ENCODE measurements around the gene GET4.

The GET4 gene

GRCh38 chr7:926061-927030 lies 50.0 kb downstream of the GET4 start:
- H3K4me1 ChIP-seq (ENCODE audit: control insufficient read depth, insufficient read depth, low read length, poor library complexity, severe bottlenecking) = peaks cover 27% of the 10 kb centered on the region
- no peaks in the 10 kb centered on the region for H3K27me3 ChIP-seq (replicated peaks; ENCODE audit: control insufficient read depth, insufficient read depth, low read length, poor library complexity, severe bottlenecking)
- no peak overlapping the region for H3K27ac ChIP-seq (ENCODE audit: insufficient read depth, low read length, poor library complexity, severe bottlenecking)
- no peaks in the 10 kb centered on the region for H3K9me3 ChIP-seq (ENCODE audit: control insufficient read depth, low read length)
- no peaks in the 10 kb centered on the region for H3K36me3 ChIP-seq (ENCODE audit: control insufficient read depth, insufficient read depth, low read length)
- DNase-seq = no peak
- H3K4me3 ChIP-seq (ENCODE audit: insufficient read depth, low read depth, low read length, poor library complexity, severe bottlenecking) = no peak overlapping the region

- Histone ChIP-seq H3K4me3 (ENCODE audit: insufficient read depth, low read depth, low read length, poor library complexity, severe bottlenecking) (no peak overlapping the region), H3K27me3 (replicated peaks; ENCODE audit: control insufficient read depth, insufficient read depth, low read length, poor library complexity, severe bottlenecking) (no peaks in the 10 kb centered on the region), H3K4me1 (ENCODE audit: control insufficient read depth, insufficient read depth, low read length, poor library complexity, severe bottlenecking) (peaks cover 19% of the 10 kb centered on the region), H3K27ac (ENCODE audit: insufficient read depth, low read length, poor library complexity, severe bottlenecking) (no peak overlapping the region), H3K36me3 (ENCODE audit: control insufficient read depth, insufficient read depth, low read length) (no peaks in the 10 kb centered on the region), H3K9me3 (ENCODE audit: control insufficient read depth, low read length) (no peaks in the 10 kb centered on the region)
- DNase-seq = no peak
These were observed 50.8 kb downstream of the GET4 start for GRCh38 chr7:927031-927671.

DNA sequence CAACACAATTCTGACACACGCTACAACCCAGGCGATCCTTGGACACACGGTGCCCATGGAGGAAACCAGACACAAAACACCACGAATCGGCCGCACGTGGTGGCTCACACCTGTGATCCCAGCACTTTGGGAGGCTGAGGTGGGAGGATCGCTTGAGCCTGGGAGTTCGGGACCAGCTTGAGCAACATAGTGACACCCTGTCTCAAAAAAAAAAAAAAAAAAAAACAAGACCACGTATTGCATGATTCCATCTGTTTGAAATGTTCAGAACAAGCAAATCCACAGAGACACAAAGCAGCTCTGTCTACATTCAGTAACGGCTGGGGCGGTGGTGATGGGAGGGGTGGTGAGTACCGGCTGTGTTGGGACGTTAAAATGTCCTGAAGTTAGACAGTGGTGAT lies 53.0 kb downstream of the GET4 start:
- Histone ChIP-seq H3K36me3 (ENCODE audit: control insufficient read depth, insufficient read depth, low read length) (no peaks in the 10 kb centered on the region), H3K4me3 (ENCODE audit: insufficient read depth, low read depth, low read length, poor library complexity, severe bottlenecking) (no peak overlapping the region), H3K27me3 (replicated peaks; ENCODE audit: control insufficient read depth, insufficient read depth, low read length, poor library complexity, severe bottlenecking) (no peaks in the 10 kb centered on the region), H3K9me3 (ENCODE audit: control insufficient read depth, low read length) (no peaks in the 10 kb centered on the region), H3K4me1 (ENCODE audit: control insufficient read depth, insufficient read depth, low read length, poor library complexity, severe bottlenecking) (peaks cover 7% of the 10 kb centered on the region), H3K27ac (ENCODE audit: insufficient read depth, low read length, poor library complexity, severe bottlenecking) (no peak overlapping the region)
- no peak for DNase-seq

- no peak for DNase-seq
- H3K27ac ChIP-seq (ENCODE audit: insufficient read depth, low read length, poor library complexity, severe bottlenecking) = no peak overlapping the region
- no peaks in the 10 kb centered on the region for H3K4me1 ChIP-seq (ENCODE audit: control insufficient read depth, insufficient read depth, low read length, poor library complexity, severe bottlenecking)
- no peaks in the 10 kb centered on the region for H3K36me3 ChIP-seq (ENCODE audit: control insufficient read depth, insufficient read depth, low read length)
- no peaks in the 10 kb centered on the region for H3K27me3 ChIP-seq (replicated peaks; ENCODE audit: control insufficient read depth, insufficient read depth, low read length, poor library complexity, severe bottlenecking)
- no peak overlapping the region for H3K4me3 ChIP-seq (ENCODE audit: insufficient read depth, low read depth, low read length, poor library complexity, severe bottlenecking)
- no peaks in the 10 kb centered on the region for H3K9me3 ChIP-seq (ENCODE audit: control insufficient read depth, low read length)
These were observed 54.8 kb downstream of the GET4 start for GRCh38 chr7:930975-931758.

- Histone ChIP-seq H3K36me3 (ENCODE audit: control insufficient read depth, insufficient read depth, low read length) (no peaks in the 10 kb centered on the region), H3K9me3 (ENCODE audit: control insufficient read depth, low read length) (no peaks in the 10 kb centered on the region), H3K27ac (ENCODE audit: insufficient read depth, low read length, poor library complexity, severe bottlenecking) (no peak overlapping the region), H3K27me3 (replicated peaks; ENCODE audit: control insufficient read depth, insufficient read depth, low read length, poor library complexity, severe bottlenecking) (no peaks in the 10 kb centered on the region), H3K4me3 (ENCODE audit: insufficient read depth, low read depth, low read length, poor library complexity, severe bottlenecking) (no peak overlapping the region), H3K4me1 (ENCODE audit: control insufficient read depth, insufficient read depth, low read length, poor library complexity, severe bottlenecking) (no peaks in the 10 kb centered on the region)
- DNase-seq = no peak
These were observed 55.7 kb downstream of the GET4 start for GRCh38 chr7:931871-932650.

DNA sequence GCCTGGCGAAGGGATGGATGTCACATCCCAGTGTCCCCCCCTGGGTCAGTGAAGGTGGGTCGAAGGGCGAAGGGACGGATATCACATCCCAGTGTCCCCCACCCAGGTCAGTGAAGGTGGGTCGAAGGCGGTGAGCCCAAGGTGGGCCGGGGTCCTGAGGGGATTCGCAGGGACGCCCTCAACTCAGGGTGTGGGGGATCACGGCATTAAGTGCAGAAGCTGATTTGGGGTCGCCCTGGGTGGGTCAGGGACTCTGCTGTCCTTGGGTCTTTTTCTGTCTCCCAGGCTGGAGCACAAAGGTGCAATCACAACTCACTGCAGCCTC lies 56.3 kb downstream of the GET4 start:
- no peak overlapping the region for H3K27ac ChIP-seq (ENCODE audit: insufficient read depth, low read length, poor library complexity, severe bottlenecking)
- no peak for DNase-seq
- no peak overlapping the region for H3K4me3 ChIP-seq (ENCODE audit: insufficient read depth, low read depth, low read length, poor library complexity, severe bottlenecking)
- no peaks in the 10 kb centered on the region for H3K27me3 ChIP-seq (replicated peaks; ENCODE audit: control insufficient read depth, insufficient read depth, low read length, poor library complexity, severe bottlenecking)
- no peaks in the 10 kb centered on the region for H3K36me3 ChIP-seq (ENCODE audit: control insufficient read depth, insufficient read depth, low read length)
- no peaks in the 10 kb centered on the region for H3K9me3 ChIP-seq (ENCODE audit: control insufficient read depth, low read length)
- no peaks in the 10 kb centered on the region for H3K4me1 ChIP-seq (ENCODE audit: control insufficient read depth, insufficient read depth, low read length, poor library complexity, severe bottlenecking)

- Histone ChIP-seq H3K4me1 (ENCODE audit: control insufficient read depth, insufficient read depth, low read length, poor library complexity, severe bottlenecking) (no peaks in the 10 kb centered on the region), H3K36me3 (ENCODE audit: control insufficient read depth, insufficient read depth, low read length) (no peaks in the 10 kb centered on the region), H3K4me3 (ENCODE audit: insufficient read depth, low read depth, low read length, poor library complexity, severe bottlenecking) (no peak overlapping the region), H3K27ac (ENCODE audit: insufficient read depth, low read length, poor library complexity, severe bottlenecking) (no peak overlapping the region), H3K9me3 (ENCODE audit: control insufficient read depth, low read length) (no peaks in the 10 kb centered on the region), H3K27me3 (replicated peaks; ENCODE audit: control insufficient read depth, insufficient read depth, low read length, poor library complexity, severe bottlenecking) (no peaks in the 10 kb centered on the region)
- no peak for DNase-seq
These were observed 58.3 kb downstream of the GET4 start for GRCh38 chr7:934469-935163.

DNA sequence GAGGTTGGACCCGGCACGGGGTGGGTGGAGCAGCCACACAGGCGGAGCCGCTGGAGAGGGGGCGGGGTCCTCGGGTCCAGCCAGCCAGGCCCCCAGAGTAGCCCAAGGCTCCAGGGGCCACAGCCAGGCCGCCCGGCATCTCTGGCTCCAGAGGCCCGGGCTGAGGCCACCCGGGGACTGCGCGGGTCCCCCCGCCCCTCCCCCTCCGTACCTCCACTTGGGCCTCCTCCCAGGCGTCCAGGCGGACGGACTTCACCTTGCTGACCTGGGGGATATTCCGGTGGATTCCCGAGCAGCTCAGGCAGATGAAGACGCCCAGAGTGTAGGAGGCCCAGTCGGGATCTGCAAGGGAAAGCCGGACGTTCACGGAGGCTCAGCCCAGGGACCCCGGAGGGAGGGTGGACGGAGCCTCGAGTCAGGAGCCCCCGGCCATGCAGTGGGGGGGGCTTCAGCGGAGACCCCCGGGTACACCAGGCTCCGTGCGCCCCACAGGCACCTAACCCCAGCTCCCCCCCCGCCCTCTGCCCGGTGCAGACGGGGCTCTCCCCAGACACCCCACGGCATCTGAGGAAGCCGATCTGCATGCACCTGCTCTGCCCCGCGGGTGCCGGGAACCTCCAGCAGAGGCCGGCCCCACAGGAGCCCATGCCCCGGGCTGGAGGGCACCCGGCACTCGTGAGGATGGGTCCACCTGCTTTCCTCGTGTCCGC lies 59.0 kb downstream of the GET4 start:
- H3K4me1 ChIP-seq (ENCODE audit: control insufficient read depth, insufficient read depth, low read length, poor library complexity, severe bottlenecking) = no peaks in the 10 kb centered on the region
- no peak overlapping the region for H3K27ac ChIP-seq (ENCODE audit: insufficient read depth, low read length, poor library complexity, severe bottlenecking)
- H3K27me3 ChIP-seq (replicated peaks; ENCODE audit: control insufficient read depth, insufficient read depth, low read length, poor library complexity, severe bottlenecking) = no peaks in the 10 kb centered on the region
- H3K4me3 ChIP-seq (ENCODE audit: insufficient read depth, low read depth, low read length, poor library complexity, severe bottlenecking) = no peak overlapping the region
- no peaks in the 10 kb centered on the region for H3K9me3 ChIP-seq (ENCODE audit: control insufficient read depth, low read length)
- H3K36me3 ChIP-seq (ENCODE audit: control insufficient read depth, insufficient read depth, low read length) = no peaks in the 10 kb centered on the region
- no peak for DNase-seq

All from effector memory CD4-positive, alpha-beta T cell (primary cell).